NCI-H226 (cell line): ENCODE measurements around the gene NAA80.
A peak's percentile ranks its signal among the peaks of the same experiment; 100 is the strongest.

Experiments
- DNase-seq: peaks from one replicate; pipeline ENCODE4 v3.0.0-alpha.2; 2015

The NAA80 gene

GRCh38 chr3:50254577-50255250 is 44.5 kb downstream of the NAA80 start:
- no peak for DNase-seq

- DNase-seq = peak; percentile 94
Observed at GRCh38 chr3:50251220-50251619, 48.0 kb downstream of the NAA80 start.

GRCh38 chr3:50250514-50250913 is 48.7 kb downstream of the NAA80 start:
- no peak for DNase-seq

GRCh38 chr3:50249457-50249856 is 49.7 kb downstream of the NAA80 start:
- DNase-seq = no peak

- DNase-seq = no peak
Observed at GRCh38 chr3:50248387-50248786, 50.8 kb downstream of the NAA80 start.

GRCh38 chr3:50246517-50246954 is 52.7 kb downstream of the NAA80 start:
- peak; percentile 96 for DNase-seq
